ENCODE data around the gene ZNF24. TPM values are rescaled to one million over a fixed set of nuclear protein-coding genes. Genes with fewer than 3 reads are reported as not detected.

Gene ZNF24
- total and polyA plus RNA-seq, 10 of the 15 experiments (the other 5 are each of a cell fraction or from before 2014, with no cell fraction given): 13.6 to 41.7 (median 28.3) TPM

DNA sequence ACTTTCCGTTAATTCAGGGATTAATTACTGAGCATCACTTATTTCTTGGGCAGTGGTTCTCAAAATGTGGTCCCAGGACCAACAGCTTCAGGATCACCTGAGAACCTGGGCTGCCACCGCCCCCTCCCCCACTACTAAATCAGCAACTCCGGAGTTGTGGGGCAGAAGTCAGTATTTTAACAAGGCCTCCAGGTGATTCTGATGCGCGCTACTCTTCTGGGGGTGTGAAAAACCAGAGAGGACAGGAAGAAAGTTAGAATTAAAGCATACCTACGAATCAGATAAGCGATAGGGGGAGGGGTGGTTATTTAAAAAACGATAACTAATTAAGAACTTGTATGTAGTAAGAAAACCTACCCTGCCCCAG is 54.5 kb downstream of the ZNF24 start:
- FAIRE-seq (no peak), ATAC-seq (peak; percentile 46), DNase-seq (ENCODE audit: low read depth, low spot score) (no peak)
- Histone ChIP-seq H2AFZ (ENCODE audit: control insufficient read depth, low read depth, low read length) (peak overlapping the region; percentile 85), H3K79me2 (ENCODE audit: control insufficient read depth, insufficient read depth, low read length) (peaks cover 22% of the 10 kb centered on the region), H3K4me3 (peak overlapping the region; percentile 83), H3K36me3 (ENCODE audit: control insufficient read depth in 2 of 2, insufficient read depth in 2 of 2, low read length in 1 of 2) (peaks cover 0 to 10% of the 10 kb centered on the region in 2 experiments; a peak in 2 of 4 replicates), H4K20me1 (ENCODE audit: control insufficient read depth, insufficient read depth) (no peaks in the 10 kb centered on the region), H3K4me1 (ENCODE audit: control insufficient read depth, insufficient read depth, low read length) (no peaks in the 10 kb centered on the region; the same call in 1 of the 2 replicates), H3K9ac (ENCODE audit: control insufficient read depth, insufficient read depth, low read length) (peak overlapping the region; percentile 86), H3K27ac (ENCODE audit: control insufficient read depth, insufficient read depth) (peak overlapping the region; percentile 92), H3K27me3 (replicated peaks in 1 of 2; ENCODE audit: control insufficient read depth in 2 of 2, insufficient read depth in 2 of 2, low read length in 1 of 2) (no peaks in the 10 kb centered on the region), H3K9me3 (replicated peaks; ENCODE audit: control insufficient read depth, insufficient read depth, low read length) (peaks cover 16% of the 10 kb centered on the region), H3K4me2 (ENCODE audit: control insufficient read depth, insufficient read depth) (peak overlapping the region; percentile 96)
- WGBS (ENCODE audit: insufficient coverage, insufficient replicate concordance, low lambda C conversion rate, missing lambda C conversion rate): 3% methylated on average over 8 of the region's 8 CpGs
- ChIA-PET RAD21 (ENCODE audit: unreplicated experiment) (interaction anchor here (1.1 to 1.8 kb wide), 4 partner anchors 51 to 66 kb away, joined by 3 to 5 read pairs (median 4); partner anchors contain the start of gene ZNF24), CTCF (interaction anchor here (0.6 to 1.3 kb wide), 4 partner anchors 48 to 509 kb away, joined by 3 to 6 read pairs (median 3); no protein-coding TSS in a partner anchor), SMC1A (ENCODE audit: uncharacterized antibody, unreplicated experiment) (interaction anchor here (1.0 to 4.2 kb wide), 7 partner anchors 9 to 65 kb away, joined by 3 to 21 read pairs (median 10); partner anchors contain the start of genes ZNF24 and ZNF397), POLR2A (interaction anchor here (0.7 to 2.4 kb wide), 6 partner anchors 17 to 248 kb away, joined by 3 to 13 read pairs (median 3); partner anchors contain the start of genes ZNF24 and ZNF397)
- intact Hi-C loops (cut with micrococcal nuclease; ENCODE audit: unreplicated experiment): loop anchor here (1.0 to 5.0 kb wide), 3 partner anchors 49 to 247 kb away; partner anchors contain the start of genes MAPRE2 and ZNF24
- in situ Hi-C loops (cut with MboI): loop anchor here (5.0 kb wide), 2 partner anchors 47 to 53 kb away; partner anchors contain the start of genes ZNF24 and ZNF397
- BruUV-seq (replicated peaks): TSS peak; percentile 84
- TF ChIP-seq MEF2A (IDR thresholded peaks at IDR 0.05; ENCODE audit: insufficient read depth, low read depth, low read length): no peak
- TF ChIP-seq, protein P1, sequence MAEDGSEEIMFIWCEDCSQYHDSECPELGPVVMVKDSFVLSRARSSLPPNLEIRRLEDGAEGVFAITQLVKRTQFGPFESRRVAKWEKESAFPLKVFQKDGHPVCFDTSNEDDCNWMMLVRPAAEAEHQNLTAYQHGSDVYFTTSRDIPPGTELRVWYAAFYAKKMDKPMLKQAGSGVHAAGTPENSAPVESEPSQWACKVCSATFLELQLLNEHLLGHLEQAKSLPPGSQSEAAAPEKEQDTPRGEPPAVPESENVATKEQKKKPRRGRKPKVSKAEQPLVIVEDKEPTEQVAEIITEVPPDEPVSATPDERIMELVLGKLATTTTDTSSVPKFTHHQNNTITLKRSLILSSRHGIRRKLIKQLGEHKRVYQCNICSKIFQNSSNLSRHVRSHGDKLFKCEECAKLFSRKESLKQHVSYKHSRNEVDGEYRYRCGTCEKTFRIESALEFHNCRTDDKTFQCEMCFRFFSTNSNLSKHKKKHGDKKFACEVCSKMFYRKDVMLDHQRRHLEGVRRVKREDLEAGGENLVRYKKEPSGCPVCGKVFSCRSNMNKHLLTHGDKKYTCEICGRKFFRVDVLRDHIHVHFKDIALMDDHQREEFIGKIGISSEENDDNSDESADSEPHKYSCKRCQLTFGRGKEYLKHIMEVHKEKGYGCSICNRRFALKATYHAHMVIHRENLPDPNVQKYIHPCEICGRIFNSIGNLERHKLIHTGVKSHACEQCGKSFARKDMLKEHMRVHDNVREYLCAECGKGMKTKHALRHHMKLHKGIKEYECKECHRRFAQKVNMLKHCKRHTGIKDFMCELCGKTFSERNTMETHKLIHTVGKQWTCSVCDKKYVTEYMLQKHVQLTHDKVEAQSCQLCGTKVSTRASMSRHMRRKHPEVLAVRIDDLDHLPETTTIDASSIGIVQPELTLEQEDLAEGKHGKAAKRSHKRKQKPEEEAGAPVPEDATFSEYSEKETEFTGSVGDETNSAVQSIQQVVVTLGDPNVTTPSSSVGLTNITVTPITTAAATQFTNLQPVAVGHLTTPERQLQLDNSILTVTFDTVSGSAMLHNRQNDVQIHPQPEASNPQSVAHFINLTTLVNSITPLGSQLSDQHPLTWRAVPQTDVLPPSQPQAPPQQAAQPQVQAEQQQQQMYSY (CRISPR knock-in tag; IDR thresholded peaks at IDR 0.05): no peak
- TF ChIP-seq RBBP5 (conservative IDR thresholded peaks at IDR 0.05): no peak
- 0 out of 2 replicates have a peak, but pooled peaks have one; percentile 17 for TF ChIP-seq EED (IDR thresholded peaks at IDR 0.05; ENCODE audit: low read depth)
- TF ChIP-seq ZNF622 (IDR thresholded peaks at IDR 0.05): no peak
- TF ChIP-seq SP1 (IDR thresholded peaks at IDR 0.05; ENCODE audit: low read depth, low read length): no peak
- TF ChIP-seq PAX5 (IDR thresholded peaks at IDR 0.05; ENCODE audit: borderline replicate concordance, low read depth, low read length): no peak
- TF ChIP-seq, protein P2, sequence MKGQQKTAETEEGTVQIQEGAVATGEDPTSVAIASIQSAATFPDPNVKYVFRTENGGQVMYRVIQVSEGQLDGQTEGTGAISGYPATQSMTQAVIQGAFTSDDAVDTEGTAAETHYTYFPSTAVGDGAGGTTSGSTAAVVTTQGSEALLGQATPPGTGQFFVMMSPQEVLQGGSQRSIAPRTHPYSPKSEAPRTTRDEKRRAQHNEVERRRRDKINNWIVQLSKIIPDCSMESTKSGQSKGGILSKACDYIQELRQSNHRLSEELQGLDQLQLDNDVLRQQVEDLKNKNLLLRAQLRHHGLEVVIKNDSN (IDR thresholded peaks at IDR 0.05; ENCODE audit: borderline replicate concordance, extremely low read length, insufficient read depth, low read depth, low read length): no peak
- no peak for TF ChIP-seq WRNIP1 (IDR thresholded peaks at IDR 0.05; ENCODE audit: borderline replicate concordance, low read depth, low read length)
- TF ChIP-seq MTA3 (IDR thresholded peaks at IDR 0.05; ENCODE audit: borderline replicate concordance, low read length): no peak
- TF ChIP-seq SMARCA5 (IDR thresholded peaks at IDR 0.05): no peak
- no peak for TF ChIP-seq CHD4 (IDR thresholded peaks at IDR 0.05)
- no peak for TF ChIP-seq TARDBP (IDR thresholded peaks at IDR 0.05; ENCODE audit: borderline replicate concordance)
- TF ChIP-seq, protein P3, sequence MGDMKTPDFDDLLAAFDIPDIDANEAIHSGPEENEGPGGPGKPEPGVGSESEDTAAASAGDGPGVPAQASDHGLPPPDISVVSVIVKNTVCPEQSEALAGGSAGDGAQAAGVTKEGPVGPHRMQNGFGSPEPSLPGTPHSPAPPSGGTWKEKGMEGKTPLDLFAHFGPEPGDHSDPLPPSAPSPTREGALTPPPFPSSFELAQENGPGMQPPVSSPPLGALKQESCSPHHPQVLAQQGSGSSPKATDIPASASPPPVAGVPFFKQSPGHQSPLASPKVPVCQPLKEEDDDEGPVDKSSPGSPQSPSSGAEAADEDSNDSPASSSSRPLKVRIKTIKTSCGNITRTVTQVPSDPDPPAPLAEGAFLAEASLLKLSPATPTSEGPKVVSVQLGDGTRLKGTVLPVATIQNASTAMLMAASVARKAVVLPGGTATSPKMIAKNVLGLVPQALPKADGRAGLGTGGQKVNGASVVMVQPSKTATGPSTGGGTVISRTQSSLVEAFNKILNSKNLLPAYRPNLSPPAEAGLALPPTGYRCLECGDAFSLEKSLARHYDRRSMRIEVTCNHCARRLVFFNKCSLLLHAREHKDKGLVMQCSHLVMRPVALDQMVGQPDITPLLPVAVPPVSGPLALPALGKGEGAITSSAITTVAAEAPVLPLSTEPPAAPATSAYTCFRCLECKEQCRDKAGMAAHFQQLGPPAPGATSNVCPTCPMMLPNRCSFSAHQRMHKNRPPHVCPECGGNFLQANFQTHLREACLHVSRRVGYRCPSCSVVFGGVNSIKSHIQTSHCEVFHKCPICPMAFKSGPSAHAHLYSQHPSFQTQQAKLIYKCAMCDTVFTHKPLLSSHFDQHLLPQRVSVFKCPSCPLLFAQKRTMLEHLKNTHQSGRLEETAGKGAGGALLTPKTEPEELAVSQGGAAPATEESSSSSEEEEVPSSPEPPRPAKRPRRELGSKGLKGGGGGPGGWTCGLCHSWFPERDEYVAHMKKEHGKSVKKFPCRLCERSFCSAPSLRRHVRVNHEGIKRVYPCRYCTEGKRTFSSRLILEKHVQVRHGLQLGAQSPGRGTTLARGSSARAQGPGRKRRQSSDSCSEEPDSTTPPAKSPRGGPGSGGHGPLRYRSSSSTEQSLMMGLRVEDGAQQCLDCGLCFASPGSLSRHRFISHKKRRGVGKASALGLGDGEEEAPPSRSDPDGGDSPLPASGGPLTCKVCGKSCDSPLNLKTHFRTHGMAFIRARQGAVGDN (IDR thresholded peaks at IDR 0.05): no peak
